Sigmoid colon (tissue), 7 donors: ENCODE measurements around the gene KCNJ12. TPM values are rescaled to one million over a fixed set of nuclear protein-coding genes. Genes with fewer than 3 reads are reported as not detected.
"Not testable (repeated sequence)": the region's sequence is repeated elsewhere in the genome, so short reads cannot be mapped to it uniquely, and the experiment has no call there.

Experiments
- DNase-seq: peaks from one replicate; pipeline ENCODE4 v3.0.0-alpha.2; 2019
- H3K27ac ChIP-seq, 4 donors: fragments of 200-600 bp; sonication (generic); one replicate each; pipeline ENCODE4 v1.5.1; 2016 to 2019; ENCODE audit warnings: mild to moderate bottlenecking in 1 of 4
- H3K27me3 ChIP-seq, 3 donors: fragments of 200-600 bp; sonication (generic); one replicate each; pipeline ENCODE4 v1.5.1; 2019; ENCODE audit warnings: mild to moderate bottlenecking in 1 of 3
- H3K36me3 ChIP-seq, 4 donors: fragments of 200-600 bp; sonication (generic); one replicate each; pipeline ENCODE4 v1.5.1; 2016 to 2019
- H3K4me1 ChIP-seq, 4 donors: fragments of 200-600 bp; sonication (generic); one replicate each; pipeline ENCODE4 v1.5.1; 2017 to 2019
- H3K4me3 ChIP-seq, 4 donors: fragments of 200-600 bp; sonication (generic); one replicate each; pipeline ENCODE4 v1.5.1; 2017 to 2019; ENCODE audit warnings: mild to moderate bottlenecking in 2 of 4, moderate library complexity in 1 of 4
- H3K9me3 ChIP-seq, 4 donors: fragments of 200-600 bp in 3 of 4; sonication (generic) in 3 of 4; one replicate each; pipeline versions ENCODE4 v1.5.1 to v1.6.1; 2013 to 2019
- CTCF ChIP-seq, 4 experiments: fragments of 450-650 bp in 3 of 4; fragments of 200-600 bp in 1 of 4; IDR thresholded peaks; one replicate each; pipeline ENCODE4 v1.5.1; 2016 to 2019; ENCODE audit warnings: antibody characterized with exemption in 4 of 4, mild to moderate bottlenecking in 3 of 4, moderate library complexity in 2 of 4
- EP300 ChIP-seq, 4 donors: sonication (generic); formaldehyde crosslinking; IDR thresholded peaks; one replicate each; pipeline ENCODE4 v1.6.1; 2017; ENCODE audit warnings: antibody characterized with exemption in 4 of 4
- POLR2A ChIP-seq, 2 donors: fragments of 450-650 bp; IDR thresholded peaks; one replicate each; pipeline ENCODE4 v1.6.1; 2016; ENCODE audit warnings: antibody characterized with exemption in 2 of 2, mild to moderate bottlenecking in 2 of 2, moderate library complexity in 2 of 2
- POLR2AphosphoS5 ChIP-seq, 4 donors: sonication (generic); formaldehyde crosslinking; IDR thresholded peaks; one replicate each; pipeline ENCODE4 v1.6.1; 2017; ENCODE audit warnings: antibody characterized with exemption in 4 of 4
- WGBS, 2 donors: extraction: QIAGEN DNeasy Blood & Tissue Kit; methylation state at CpG; one replicate each; pipeline ENCODE4 v1.1.7; 2013; 5-methylcytosine and 5-hydroxymethylcytosine counted together
- intact Hi-C: fragments of 100-400 bp; cut with DNase I; formaldehyde crosslinking; loops from one replicate; pipeline ENCODE4 v1.15.1; 2023
- polyA plus RNA-seq, 3 donors: library from polyadenylated mRNA; stranded (reverse); fragments of 200-250 nt; gene quantifications; one replicate each; pipeline ENCODE4 v1.2.3, GENCODE V29; 2013
- total RNA-seq, 4 donors: library from RNA; depleted of rRNA; stranded (reverse); fragments of >200 nt; gene quantifications; one replicate each; pipeline ENCODE4 v1.1.0, GENCODE V29; 2016
- donor health status: healthy with polysubstance abuse.
- donor health status: Bipolar disorder and iron deficiency.
- donor health status: healthy.

KCNJ12 gene
- total and polyA plus RNA-seq, 7 donors: 0.23 to 2.2 (median 0.60) TPM

- H3K9me3 ChIP-seq, H3K27ac ChIP-seq, H3K27me3 ChIP-seq, intact Hi-C loops, H3K4me1 ChIP-seq, H3K4me3 ChIP-seq, H3K36me3 ChIP-seq: not testable (repeated sequence)
- WGBS, 2 donors: 49 to 67% methylated on average over 8 of the region's 11 CpGs
- DNase-seq: peak; percentile 60
These were observed 37.6 kb downstream of the KCNJ12 start for GRCh38 chr17:21413570-21414279.

- H3K9me3 ChIP-seq, H3K4me1 ChIP-seq, H3K36me3 ChIP-seq, H3K27me3 ChIP-seq, H3K4me3 ChIP-seq, H3K27ac ChIP-seq, intact Hi-C loops: not testable (repeated sequence)
- 74 to 77% methylated on average over 7 of the region's 7 CpGs for WGBS, 2 donors
- peak; percentile 65 for DNase-seq
These were observed 38.5 kb downstream of the KCNJ12 start for GRCh38 chr17:21414616-21415015.

- WGBS, 2 donors: 89 to 91% methylated on average over 58 of the region's 58 CpGs
- intact Hi-C loops, H3K27ac ChIP-seq, H3K9me3 ChIP-seq, H3K4me1 ChIP-seq, H3K27me3 ChIP-seq, H3K4me3 ChIP-seq, H3K36me3 ChIP-seq: not testable (repeated sequence)
- peak; percentile 46 for DNase-seq
These were observed 39.2 kb downstream of the KCNJ12 start for GRCh38 chr17:21415166-21415990.

GRCh38 chr17:21416471-21416981, 40.4 kb downstream of the KCNJ12 start:
- H3K36me3 ChIP-seq, intact Hi-C loops: not testable (repeated sequence)
- 79 to 81% methylated on average over 30 of the region's 30 CpGs for WGBS, 2 donors

GRCh38 chr17:21417349-21417748, 41.2 kb downstream of the KCNJ12 start:
- H3K27me3 ChIP-seq, H3K4me1 ChIP-seq, H3K9me3 ChIP-seq, H3K4me3 ChIP-seq, intact Hi-C loops, H3K36me3 ChIP-seq, H3K27ac ChIP-seq: not testable (repeated sequence)
- 23 to 72% methylated on average over 10 of the region's 10 CpGs for WGBS, 2 donors
- DNase-seq: peak; percentile 62

More at GRCh38 chr17:21416471-21416981, 40.4 kb downstream of the KCNJ12 start:
- DNase-seq: peak; percentile 62
- H3K27me3 ChIP-seq, H3K27ac ChIP-seq, H3K4me1 ChIP-seq, H3K4me3 ChIP-seq, H3K9me3 ChIP-seq: not testable (repeated sequence)

- Histone ChIP-seq H3K4me1 (no peaks in the 10 kb centered on the region), H3K4me3 (no peak overlapping the region), H3K27me3 (no peaks in the 10 kb centered on the region), H3K27ac (no peak overlapping the region), H3K36me3 (no peaks in the 10 kb centered on the region), H3K9me3 (no peaks in the 10 kb centered on the region)
- TF ChIP-seq POLR2A (IDR thresholded peaks at IDR 0.05) (no peak), POLR2AphosphoS5 (IDR thresholded peaks at IDR 0.05) (no peak), EP300 (IDR thresholded peaks at IDR 0.05) (no peak), CTCF (IDR thresholded peaks at IDR 0.05) (no peak)
- 92 to 93% methylated on average over 9 of the region's 9 CpGs for WGBS, 2 donors
- intact Hi-C loops: no loop called here
- peak; percentile 54 for DNase-seq
These were observed 41.8 kb downstream of the KCNJ12 start for GRCh38 chr17:21417921-21418320.

- Histone ChIP-seq H3K27me3 (no peaks in the 10 kb centered on the region), H3K4me3 (no peak overlapping the region), H3K36me3 (no peaks in the 10 kb centered on the region), H3K4me1 (no peaks in the 10 kb centered on the region), H3K27ac (no peak overlapping the region), H3K9me3 (no peaks in the 10 kb centered on the region)
- TF ChIP-seq POLR2AphosphoS5 (IDR thresholded peaks at IDR 0.05): no peak
- no peak for TF ChIP-seq CTCF (IDR thresholded peaks at IDR 0.05)
- TF ChIP-seq EP300 (IDR thresholded peaks at IDR 0.05): no peak
- peak; percentile 48 for DNase-seq
- WGBS, 2 donors: 79 to 88% methylated on average over 21 of the region's 21 CpGs
- intact Hi-C loops: no loop called here
These were observed 42.5 kb downstream of the KCNJ12 start for GRCh38 chr17:21418446-21419298.
